ENCODE data around the gene CACNB2. TPM values are rescaled to one million over a fixed set of nuclear protein-coding genes. Genes with fewer than 3 reads are reported as not detected.

Gene CACNB2
- polyA plus RNA-seq, 3 donors = 3.1 to 3.6 (median 3.3) TPM

GRCh38 chr10:18325889-18326531, 185.8 kb downstream of the CACNB2 start:
- no peak for DNase-seq (ENCODE audit: low read depth in 3 of 3, low spot score in 2 of 3)

- no peak for DNase-seq (ENCODE audit: low read depth in 3 of 3, low spot score in 2 of 3)
Observed at GRCh38 chr10:18328941-18329340, 188.7 kb downstream of the CACNB2 start.

- DNase-seq (ENCODE audit: low read depth in 3 of 3, low spot score in 2 of 3) = no peak
Observed at GRCh38 chr10:18332048-18332447, 191.8 kb downstream of the CACNB2 start.

- DNase-seq (ENCODE audit: low read depth in 3 of 3, low spot score in 2 of 3) = no peak
Observed at GRCh38 chr10:18332484-18332883, 192.3 kb downstream of the CACNB2 start.

GRCh38 chr10:18333621-18334020, 193.4 kb downstream of the CACNB2 start:
- DNase-seq (ENCODE audit: low read depth in 3 of 3, low spot score in 2 of 3) = no peak

GRCh38 chr10:18334116-18334867, 194.1 kb downstream of the CACNB2 start:
- no peak for DNase-seq (ENCODE audit: low read depth in 3 of 3, low spot score in 2 of 3)

GRCh38 chr10:18340496-18341051, 200.3 kb downstream of the CACNB2 start:
- no peak for DNase-seq (ENCODE audit: low read depth in 3 of 3, low spot score in 2 of 3)

- DNase-seq (ENCODE audit: low read depth in 3 of 3, low spot score in 2 of 3) = no peak
Observed at GRCh38 chr10:18341055-18341454, 200.8 kb downstream of the CACNB2 start.

- no peak for DNase-seq (ENCODE audit: low read depth in 3 of 3, low spot score in 2 of 3)
Observed at GRCh38 chr10:18343573-18343972, 203.3 kb downstream of the CACNB2 start.

GRCh38 chr10:18345308-18345707, 205.1 kb downstream of the CACNB2 start:
- DNase-seq (ENCODE audit: low read depth in 3 of 3, low spot score in 2 of 3) = no peak

- DNase-seq (ENCODE audit: low read depth in 3 of 3, low spot score in 2 of 3) = no peak
Observed at GRCh38 chr10:18350340-18350739, 210.1 kb downstream of the CACNB2 start.

- no peak for DNase-seq (ENCODE audit: low read depth in 3 of 3, low spot score in 2 of 3)
Observed at GRCh38 chr10:18351421-18351820, 211.2 kb downstream of the CACNB2 start.

- no peak for DNase-seq (ENCODE audit: low read depth in 3 of 3, low spot score in 2 of 3)
Observed at GRCh38 chr10:18352175-18352574, 212.0 kb downstream of the CACNB2 start.

- DNase-seq (ENCODE audit: low read depth in 3 of 3, low spot score in 2 of 3) = no peak
Observed at GRCh38 chr10:18359812-18360211, 219.6 kb downstream of the CACNB2 start.

GRCh38 chr10:18362892-18363291, 222.7 kb downstream of the CACNB2 start:
- DNase-seq (ENCODE audit: low read depth in 3 of 3, low spot score in 2 of 3) = no peak

- DNase-seq (ENCODE audit: low read depth in 3 of 3, low spot score in 2 of 3) = no peak
Observed at GRCh38 chr10:18364987-18365775, 225.0 kb downstream of the CACNB2 start.

- no peak for DNase-seq (ENCODE audit: low read depth in 3 of 3, low spot score in 2 of 3)
Observed at GRCh38 chr10:18367840-18368239, 227.6 kb downstream of the CACNB2 start.

- no peak for DNase-seq (ENCODE audit: low read depth in 3 of 3, low spot score in 2 of 3)
Observed at GRCh38 chr10:18368273-18368672, 228.0 kb downstream of the CACNB2 start.

GRCh38 chr10:18368682-18369081, 228.5 kb downstream of the CACNB2 start:
- DNase-seq (ENCODE audit: low read depth in 3 of 3, low spot score in 2 of 3) = no peak

- DNase-seq (ENCODE audit: low read depth in 3 of 3, low spot score in 2 of 3) = no peak
Observed at GRCh38 chr10:18369859-18370473, 229.7 kb downstream of the CACNB2 start.

- no peak for DNase-seq (ENCODE audit: low read depth in 3 of 3, low spot score in 2 of 3)
Observed at GRCh38 chr10:18376650-18377049, 236.4 kb downstream of the CACNB2 start.

All from right renal cortex interstitium (tissue), 3 donors.